Activated CD8-positive, alpha-beta memory T cell treated with anti-CD3 and anti-CD28 coated beads, Interleukin-2, amount 50 U/mL, for 24 hours (primary cell): ENCODE results near the gene FZD8.

Experiments used
- DNase-seq: peaks from one replicate; pipeline ENCODE4 v3.0.0-alpha.2; 2020; ENCODE audit errors: extremely low read depth

FZD8 gene

DNA sequence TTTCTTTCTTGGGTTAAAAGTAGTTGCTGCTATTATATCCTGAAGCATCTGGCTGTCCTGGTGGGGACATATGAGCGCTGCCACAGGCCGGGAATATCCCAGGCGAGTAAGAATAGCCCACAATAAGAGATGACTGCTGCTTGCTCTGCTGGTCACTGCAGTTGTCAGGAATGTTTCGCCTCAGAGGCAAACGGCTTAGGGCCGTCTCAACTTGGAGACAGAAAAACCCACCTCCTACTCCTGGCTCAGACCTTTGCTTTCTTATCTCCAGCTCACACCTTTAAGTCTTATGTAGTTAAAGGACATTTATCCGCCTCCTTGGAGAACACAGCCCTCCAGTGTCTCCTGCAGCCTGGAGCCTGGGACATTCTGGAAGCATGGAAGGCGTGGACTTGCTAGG lies 36.9 kb downstream of the FZD8 start, which contains the start of gene GJD4:
Gene GJD4 (plus strand): TSS at position 151 of the 400 bp plus-strand sequence. CDS start 227 bp downstream, at position 378.
- no peak for DNase-seq

- DNase-seq, result no peak
Observed at GRCh38 chr10:35600193-35600592, 41.9 kb downstream of the FZD8 start.

DNA sequence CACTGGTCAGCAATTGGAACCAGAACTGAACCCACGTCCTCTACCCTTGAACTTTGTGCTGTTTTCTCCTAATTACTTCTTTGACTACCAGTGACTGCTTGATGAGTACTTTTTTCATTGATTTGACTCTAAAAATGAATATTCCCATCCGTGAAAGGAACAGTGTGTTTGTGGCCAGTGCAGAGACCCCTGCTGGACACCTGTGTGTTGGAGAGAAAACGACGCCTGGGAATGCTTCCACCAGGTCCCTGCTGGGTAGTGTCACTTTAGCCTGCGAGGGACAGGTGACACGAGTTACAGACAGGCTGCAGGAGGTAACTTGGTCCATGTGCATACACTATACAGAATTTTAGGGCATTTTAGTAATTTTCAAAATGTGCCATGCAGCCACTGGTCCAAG lies 43.7 kb downstream of the FZD8 start:
- no peak for DNase-seq

- no peak for DNase-seq
Observed at GRCh38 chr10:35595106-35595505, 47.0 kb downstream of the FZD8 start.

GRCh38 chr10:35594115-35595079 lies 47.7 kb downstream of the FZD8 start:
- no peak for DNase-seq

DNA sequence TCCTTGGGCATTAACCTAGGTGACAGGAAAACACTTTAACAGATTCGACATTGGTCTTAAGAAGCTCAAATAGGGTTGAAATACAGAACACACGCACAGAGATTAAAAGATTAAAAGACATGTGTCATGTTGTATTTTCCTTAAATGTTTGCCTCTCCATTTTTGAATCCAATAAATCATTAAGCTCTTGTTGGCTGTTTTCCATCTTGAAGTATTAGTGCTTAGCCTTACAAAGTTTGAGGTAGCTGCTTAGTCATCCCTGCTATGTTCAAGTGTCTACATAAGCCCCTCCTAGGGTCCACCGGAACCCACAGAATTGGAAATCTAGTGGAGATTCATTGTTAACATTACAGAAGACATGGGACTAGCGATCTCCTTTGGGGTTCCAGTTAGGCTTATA lies 49.7 kb downstream of the FZD8 start:
- DNase-seq, result no peak

- no peak for DNase-seq
Observed at GRCh38 chr10:35588836-35589235, 53.3 kb downstream of the FZD8 start.
